ENCODE data around the gene GLIPR1L1.
A peak's percentile ranks its signal among the peaks of the same experiment; 100 is the strongest.
"Not testable (repeated sequence)": the region's sequence is repeated elsewhere in the genome, so short reads cannot be mapped to it uniquely, and the experiment has no call there.

The GLIPR1L1 gene

GRCh38 chr12:75334384-75335030, at the start of gene GLIPR1L1:
TSS of gene GLIPR1L1 (plus strand) at chr12:75334670. CDS start at chr12:75334729, 59 bp downstream.
- DNase-seq (ENCODE audit: low read depth): peak; percentile 93

GRCh38 chr12:75288860-75289259, 45.6 kb upstream of the GLIPR1L1 start:
- no peak for DNase-seq (ENCODE audit: low read depth)

- DNase-seq (ENCODE audit: low read depth): peak; percentile 22
These were observed 44.7 kb upstream of the GLIPR1L1 start for GRCh38 chr12:75289753-75290152.

- DNase-seq (ENCODE audit: low read depth): no peak
These were observed 43.5 kb upstream of the GLIPR1L1 start for GRCh38 chr12:75291014-75291413.

- DNase-seq (ENCODE audit: low read depth): no peak
These were observed 40.1 kb upstream of the GLIPR1L1 start for GRCh38 chr12:75294336-75294735.

GRCh38 chr12:75294797-75295196, 39.7 kb upstream of the GLIPR1L1 start:
- DNase-seq (ENCODE audit: low read depth): no peak

- no peak for DNase-seq (ENCODE audit: low read depth)
These were observed 32.2 kb upstream of the GLIPR1L1 start for GRCh38 chr12:75302225-75302624.

GRCh38 chr12:75302781-75303180, 31.7 kb upstream of the GLIPR1L1 start:
- no peak for DNase-seq (ENCODE audit: low read depth)

- DNase-seq (ENCODE audit: low read depth): no peak
These were observed 28.8 kb upstream of the GLIPR1L1 start for GRCh38 chr12:75305412-75306332.

- DNase-seq (ENCODE audit: low read depth): no peak
These were observed 26.2 kb upstream of the GLIPR1L1 start for GRCh38 chr12:75308279-75308678.

GRCh38 chr12:75311369-75311768, 23.1 kb upstream of the GLIPR1L1 start:
- no peak for DNase-seq (ENCODE audit: low read depth)

GRCh38 chr12:75315518-75315917, 19.0 kb upstream of the GLIPR1L1 start:
- DNase-seq (ENCODE audit: low read depth): peak; percentile 88

GRCh38 chr12:75317784-75318183, 16.7 kb upstream of the GLIPR1L1 start:
- DNase-seq (ENCODE audit: low read depth): no peak

- peak; percentile 73 for DNase-seq (ENCODE audit: low read depth)
These were observed 12.0 kb upstream of the GLIPR1L1 start for GRCh38 chr12:75322464-75322863.

GRCh38 chr12:75323663-75324062, 10.8 kb upstream of the GLIPR1L1 start:
- DNase-seq (ENCODE audit: low read depth): no peak

- no peak for DNase-seq (ENCODE audit: low read depth)
These were observed 6.8 kb upstream of the GLIPR1L1 start for GRCh38 chr12:75327642-75328041.

- DNase-seq (ENCODE audit: low read depth): peak; percentile 86
These were observed 4.3 kb upstream of the GLIPR1L1 start, which contains the start of gene CAPS2 for GRCh38 chr12:75329918-75330826. TSS of gene CAPS2 (minus strand) at chr12:75330324. CDS start at chr12:75326498, 3,826 bp downstream.

- DNase-seq (ENCODE audit: low read depth): no peak
These were observed 3.4 kb downstream of the GLIPR1L1 start for GRCh38 chr12:75337905-75338304.

- peak; percentile 3 for DNase-seq (ENCODE audit: low read depth)
These were observed 7.4 kb downstream of the GLIPR1L1 start for GRCh38 chr12:75341873-75342272.

GRCh38 chr12:75345531-75345930, 11.1 kb downstream of the GLIPR1L1 start:
- DNase-seq (ENCODE audit: low read depth): peak; percentile 3

- DNase-seq (ENCODE audit: low read depth): not testable (repeated sequence)
These were observed 11.7 kb downstream of the GLIPR1L1 start for GRCh38 chr12:75346215-75346614.

- DNase-seq (ENCODE audit: low read depth): no peak
These were observed 15.5 kb downstream of the GLIPR1L1 start for GRCh38 chr12:75349946-75350345.
